GM12878 (cell line): ENCODE results near the gene ARAP3. TPM values are rescaled to one million over a fixed set of nuclear protein-coding genes. Genes with fewer than 3 reads are reported as not detected.

Source experiments
- CBFB ChIP-seq: IDR thresholded peaks from 2 replicates; pipeline ENCODE4 v1.6.1; 2016; ENCODE audit warnings: antibody characterized with exemption, low read depth
- CEBPZ ChIP-seq: fragments of 150-350 bp; IDR thresholded peaks from 2 replicates; pipeline ENCODE4 v1.6.1; 2016; ENCODE audit warnings: low read depth, low read length
- E2F4 ChIP-seq: IDR thresholded peaks from 2 replicates; pipeline ENCODE4 v1.6.1; 2012; ENCODE audit warnings: low read depth, low read length, improper control_type of control experiment
- EP300 ChIP-seq, 2 experiments: fragments of 150-350 bp in 1 of 2; IDR thresholded peaks; 2 replicates each; pipeline ENCODE4 v1.6.1; 2011 to 2012; ENCODE audit warnings: low read depth in 2 of 2, low read length in 2 of 2, borderline replicate concordance in 1 of 2, improper control_type of control experiment in 1 of 2, inconsistent platforms in 1 of 2; ENCODE audit not compliant: control insufficient read depth in 1 of 2
- ETV6 ChIP-seq, 2 experiments: fragments of 450-650 bp in 1 of 2; IDR thresholded peaks in 1 of 2; conservative IDR thresholded peaks in 1 of 2; 2 replicates each; pipeline ENCODE4 v1.6.1; 2014; ENCODE audit warnings: antibody characterized with exemption in 1 of 2, borderline replicate concordance in 1 of 2, low read depth in 1 of 2, mild to moderate bottlenecking in 1 of 2, moderate library complexity in 1 of 2
- HDGF ChIP-seq: fragments of 450-650 bp; IDR thresholded peaks from 2 replicates; pipeline ENCODE4 v1.6.1; 2016; ENCODE audit warnings: antibody characterized with exemption
- IKZF1 ChIP-seq: fragments of 450-650 bp; conservative IDR thresholded peaks from 2 replicates; pipeline ENCODE4 v1.6.1; 2017; ENCODE audit warnings: antibody characterized with exemption, mild to moderate bottlenecking
- JUND ChIP-seq: IDR thresholded peaks from 2 replicates; pipeline ENCODE4 v1.6.1; 2012; ENCODE audit warnings: low read depth, mild to moderate bottlenecking, low read length, improper control_type of control experiment, moderate library complexity
- NBN ChIP-seq: fragments of 450-650 bp; IDR thresholded peaks from 2 replicates; pipeline ENCODE4 v1.6.1; 2016
- NFYA ChIP-seq: IDR thresholded peaks from 2 replicates; pipeline ENCODE4 v1.6.1; 2011; ENCODE audit warnings: low read depth, mild to moderate bottlenecking, low read length, improper control_type of control experiment, borderline replicate concordance
- NR2C1 ChIP-seq: fragments of 450-650 bp; IDR thresholded peaks from 2 replicates; pipeline ENCODE4 v1.6.1; 2017; ENCODE audit warnings: antibody characterized with exemption, mild to moderate bottlenecking, moderate library complexity
- PML ChIP-seq: IDR thresholded peaks from 2 replicates; pipeline ENCODE4 v1.6.1; 2012; ENCODE audit warnings: low read length, inconsistent platforms
- POLR2A ChIP-seq: IDR thresholded peaks from 2 replicates; pipeline ENCODE4 v1.6.1; 2011; ENCODE audit warnings: low read depth, mild to moderate bottlenecking, low read length
- RAD51 ChIP-seq: fragments of 450-650 bp; IDR thresholded peaks from 2 replicates; pipeline ENCODE4 v1.6.1; 2016; ENCODE audit warnings: moderate library complexity, mild to moderate bottlenecking, inconsistent platforms
- RUNX3 ChIP-seq: IDR thresholded peaks from 2 replicates; pipeline ENCODE4 v1.6.1; 2012; ENCODE audit warnings: low read length, inconsistent platforms
- SMAD1 ChIP-seq: fragments of 450-650 bp; IDR thresholded peaks from 2 replicates; pipeline ENCODE4 v1.6.1; 2018; ENCODE audit warnings: mild to moderate bottlenecking, low read depth; ENCODE audit not compliant: partially characterized antibody
- SP1 ChIP-seq: IDR thresholded peaks from one replicate; pipeline ENCODE4 v1.6.1; 2011; ENCODE audit warnings: low read depth, low read length
- TCF3 ChIP-seq: IDR thresholded peaks from 2 replicates; pipeline ENCODE4 v1.6.1; 2012; ENCODE audit warnings: low read depth, mild to moderate bottlenecking, low read length, borderline replicate concordance; ENCODE audit not compliant: insufficient read depth
- polyA plus RNA-seq, 11 experiments: library from polyadenylated mRNA; depleted of rRNA in 4 of 11; unstranded in 6 of 11; stranded (reverse) in 5 of 11; fragments of >200 nt; fragmentation: Nextera tagmentation in 4 of 11; fragmentation: Illumina TruSeq in 1 of 11; extraction: Ambion mirVana in 4 of 11; extraction: Trizol in 1 of 11; gene quantifications; 1 replicate in 1 of 11; 2 replicates in 10 of 11; pipeline versions ENCODE4 v1.2.1 to v1.2.3, GENCODE V29; 2011 to 2016; ENCODE audit warnings: inconsistent platforms in 2 of 11, missing spikeins in 2 of 11, low read depth in 1 of 11
- total RNA-seq, 4 experiments: library from RNA; depleted of rRNA in 3 of 4; stranded (reverse); fragments of >200 nt in 3 of 4; fragmentation: Illumina TruSeq in 1 of 4; extraction: Trizol in 1 of 4; gene quantifications; 2 replicates each; pipeline versions ENCODE4 v1.2.1 to v1.2.3, GENCODE V29; 2013 to 2021
- TF ChIP-seq, protein P1 (sequence below): fragments of 450-650 bp; IDR thresholded peaks from 2 replicates; pipeline ENCODE4 v1.6.1; 2017; ENCODE audit warnings: mild to moderate bottlenecking, low read depth, inconsistent platforms; ENCODE audit not compliant: poor library complexity, severe bottlenecking
- TF ChIP-seq, protein P2 (sequence below): IDR thresholded peaks from 2 replicates; pipeline ENCODE4 v1.6.1; 2012; ENCODE audit warnings: low read depth, low read length, improper control_type of control experiment

Gene ARAP3
- total and polyA plus RNA-seq, 10 of the 15 experiments (the other 5 are each of a cell fraction or from before 2014, with no cell fraction given): 0.01 to 0.08 TPM; not detected in 8

- TF ChIP-seq TCF3 (0 out of 2 replicates have a peak, but pooled peaks have one; percentile 23), CBFB (peak; percentile 75), RUNX3 (peak; percentile 87), E2F4 (peak; percentile 55; the same call in 1 of the 2 replicates), JUND (peak; percentile 97), RAD51 (peak; percentile 81), HDGF (0 out of 2 replicates have a peak, but pooled peaks have one; percentile 23), SP1 (peak; percentile 86), NFYA (no peak), EP300 (IDR thresholded peaks at IDR 0.05; ENCODE audit: borderline replicate concordance in 1 of 2, control insufficient read depth in 1 of 2, low read depth in 2 of 2, low read length in 2 of 2) (peak in 1 of 2 experiments; percentile 55; a peak in 2 of 4 replicates), ETV6 (conservative IDR thresholded peaks at IDR 0.05 in 1 of 2, IDR thresholded peaks at IDR 0.05 in 1 of 2; ENCODE audit: borderline replicate concordance in 1 of 2, low read depth in 1 of 2) (no peak), POLR2A (peak; percentile 87), NBN (peak; percentile 96), IKZF1 (peak; percentile 89), PML (0 out of 2 replicates have a peak, but pooled peaks have one; percentile 69), NR2C1 (peak; percentile 50), CEBPZ (no peak), SMAD1 (no peak)
- TF ChIP-seq, protein P1, sequence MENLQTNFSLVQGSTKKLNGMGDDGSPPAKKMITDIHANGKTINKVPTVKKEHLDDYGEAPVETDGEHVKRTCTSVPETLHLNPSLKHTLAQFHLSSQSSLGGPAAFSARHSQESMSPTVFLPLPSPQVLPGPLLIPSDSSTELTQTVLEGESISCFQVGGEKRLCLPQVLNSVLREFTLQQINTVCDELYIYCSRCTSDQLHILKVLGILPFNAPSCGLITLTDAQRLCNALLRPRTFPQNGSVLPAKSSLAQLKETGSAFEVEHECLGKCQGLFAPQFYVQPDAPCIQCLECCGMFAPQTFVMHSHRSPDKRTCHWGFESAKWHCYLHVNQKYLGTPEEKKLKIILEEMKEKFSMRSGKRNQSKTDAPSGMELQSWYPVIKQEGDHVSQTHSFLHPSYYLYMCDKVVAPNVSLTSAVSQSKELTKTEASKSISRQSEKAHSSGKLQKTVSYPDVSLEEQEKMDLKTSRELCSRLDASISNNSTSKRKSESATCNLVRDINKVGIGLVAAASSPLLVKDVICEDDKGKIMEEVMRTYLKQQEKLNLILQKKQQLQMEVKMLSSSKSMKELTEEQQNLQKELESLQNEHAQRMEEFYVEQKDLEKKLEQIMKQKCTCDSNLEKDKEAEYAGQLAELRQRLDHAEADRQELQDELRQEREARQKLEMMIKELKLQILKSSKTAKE: peak; percentile 46
- TF ChIP-seq, protein P2, sequence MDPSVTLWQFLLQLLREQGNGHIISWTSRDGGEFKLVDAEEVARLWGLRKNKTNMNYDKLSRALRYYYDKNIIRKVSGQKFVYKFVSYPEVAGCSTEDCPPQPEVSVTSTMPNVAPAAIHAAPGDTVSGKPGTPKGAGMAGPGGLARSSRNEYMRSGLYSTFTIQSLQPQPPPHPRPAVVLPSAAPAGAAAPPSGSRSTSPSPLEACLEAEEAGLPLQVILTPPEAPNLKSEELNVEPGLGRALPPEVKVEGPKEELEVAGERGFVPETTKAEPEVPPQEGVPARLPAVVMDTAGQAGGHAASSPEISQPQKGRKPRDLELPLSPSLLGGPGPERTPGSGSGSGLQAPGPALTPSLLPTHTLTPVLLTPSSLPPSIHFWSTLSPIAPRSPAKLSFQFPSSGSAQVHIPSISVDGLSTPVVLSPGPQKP: peak; percentile 91
Observed at GRCh38 chr5:141618804-141619554, 63.1 kb downstream of the ARAP3 start, which contains the start of gene DIAPH1 (continued).
